Measurements from ENCODE around the gene C9. TPM values are rescaled to one million over a fixed set of nuclear protein-coding genes. Genes with fewer than 3 reads are reported as not detected.
"Not testable (repeated sequence)": the region's sequence is repeated elsewhere in the genome, so short reads cannot be mapped to it uniquely, and the experiment has no call there.

C9 gene
- total and polyA plus RNA-seq, 2 of the 4 experiments (the other 2 are of a cell fraction), result not detected

DNA sequence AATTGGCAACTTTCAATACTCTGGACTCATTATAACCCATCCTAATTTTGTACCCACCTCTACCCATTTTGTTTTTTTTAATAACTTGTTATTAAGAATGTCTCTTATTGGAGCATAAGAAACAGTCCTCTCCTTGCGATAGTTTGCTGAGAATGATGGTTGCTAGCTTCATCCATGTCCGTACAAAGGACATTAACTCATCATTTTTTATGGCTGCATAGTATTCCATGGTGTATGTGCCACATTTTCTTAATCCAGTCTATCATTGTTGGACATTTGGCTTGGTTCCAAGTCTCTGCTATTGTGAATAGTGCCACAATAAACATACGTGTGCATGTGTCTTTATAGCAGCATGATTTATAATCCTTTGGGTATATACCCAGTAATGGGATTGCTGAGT, 39.5 kb upstream of the C9 start:
- H3K14ac ChIP-seq (replicated peaks; ENCODE audit: low read depth, low read length); H3K27me3 ChIP-seq (ENCODE audit: control insufficient read depth, insufficient read depth, low read length); H3K9me3 ChIP-seq (ENCODE audit: control insufficient read depth, insufficient read depth, low read length); H4K91ac ChIP-seq (ENCODE audit: insufficient read depth, low read depth, low read length); H3K23ac ChIP-seq (ENCODE audit: low read depth, low read length); in situ Hi-C loops (cut with MboI; ENCODE audit: low sequenced_read_pairs); H2BK120ac ChIP-seq (ENCODE audit: low read depth, low read length); H3K9ac ChIP-seq (ENCODE audit: low read depth, low read length); H3K9me1 ChIP-seq (ENCODE audit: insufficient read depth, low read length); H4K5ac ChIP-seq (ENCODE audit: low read depth, low read length); H2BK15ac ChIP-seq (ENCODE audit: low read depth, low read length); H4K8ac ChIP-seq (ENCODE audit: low read depth in 2 of 2, low read length in 2 of 2); H2AK5ac ChIP-seq (ENCODE audit: low read depth, low read length); ATAC-seq (ENCODE audit: low read depth); H2BK20ac ChIP-seq (ENCODE audit: low read depth, low read length); H2AFZ ChIP-seq (replicated peaks; ENCODE audit: low read length, poor library complexity); H3K4me3 ChIP-seq (ENCODE audit: insufficient read depth, low read depth, low read length); H3K18ac ChIP-seq (ENCODE audit: low read depth, low read length); DNase-seq; H2BK5ac ChIP-seq (ENCODE audit: low read depth, low read length, poor library complexity, severe bottlenecking); H2AK9ac ChIP-seq (replicated peaks; ENCODE audit: low read depth, low read length, poor library complexity); intact Hi-C loops (cut with micrococcal nuclease); H3K4me2 ChIP-seq (ENCODE audit: low read depth, low read length); dilution Hi-C loops (cut with HindIII; ENCODE audit: low sequenced_read_pairs, unreplicated experiment); H3K56ac ChIP-seq (ENCODE audit: extremely low read depth, insufficient read depth, low read length); BruUV-seq (replicated peaks); H3K4ac ChIP-seq (ENCODE audit: low read depth, low read length); H3K27ac ChIP-seq (ENCODE audit: insufficient read depth, low read length): not testable (repeated sequence)
- peaks cover 14% of the 10 kb centered on the region for H3K36me3 ChIP-seq (ENCODE audit: control insufficient read depth, insufficient read depth, low read length)
- peaks cover 20 to 67% of the 10 kb centered on the region in 2 experiments for H3K79me1 ChIP-seq (ENCODE audit: low read depth in 1 of 2, low read length in 2 of 2)
- H3K4me1 ChIP-seq (ENCODE audit: control insufficient read depth, insufficient read depth, low read length), result peaks cover 21% of the 10 kb centered on the region
- ChIA-PET CTCF (interaction anchor here (0.6 to 0.9 kb wide), 3 partner anchors 21 to 904 kb away, joined by 3 read pairs; partner anchors contain the start of gene DAB2), POLR2A (ENCODE audit: unreplicated experiment) (interaction anchor here (0.6 kb wide), 2 partner anchors 102 to 537 kb away, joined by 3 read pairs; no protein-coding TSS in a partner anchor)
- WGBS, 2 experiments (ENCODE audit: extremely low coverage in 2 of 2, insufficient read length in 1 of 2), result no CpG with 5 or more reads among the region's 3 CpGs
- peaks cover 39% of the 10 kb centered on the region; the same call in 1 of the 2 replicates for H4K20me1 ChIP-seq (ENCODE audit: insufficient read depth, low read length)
